HG03520 (cell line): Measurements from ENCODE around the gene DENND5B.
A peak's percentile ranks its signal among the peaks of the same experiment; 100 is the strongest.
"Not testable (repeated sequence)": the region's sequence is repeated elsewhere in the genome, so short reads cannot be mapped to it uniquely, and the experiment has no call there.

Source experiments
- ATAC-seq: cut with Tn5 transposase; IDR thresholded peaks from one replicate; pipeline ENCODE4 v1.9.1; 2021; ENCODE audit warnings: mild to moderate bottlenecking, moderate library complexity; ENCODE audit not compliant: unreplicated experiment

DENND5B gene

GRCh38 chr12:31560516-31560915, 30.4 kb downstream of the DENND5B start:
- ATAC-seq: no peak

GRCh38 chr12:31558521-31558920, 32.4 kb downstream of the DENND5B start:
- ATAC-seq: no peak

GRCh38 chr12:31557707-31558106, 33.2 kb downstream of the DENND5B start:
- ATAC-seq: no peak

- ATAC-seq: not testable (repeated sequence)
Observed at GRCh38 chr12:31555466-31555865, 35.5 kb downstream of the DENND5B start.

- not testable (repeated sequence) for ATAC-seq
Observed at GRCh38 chr12:31550590-31550989, 40.3 kb downstream of the DENND5B start.

- ATAC-seq: no peak
Observed at GRCh38 chr12:31536672-31537071, 54.3 kb downstream of the DENND5B start.

- no peak for ATAC-seq
Observed at GRCh38 chr12:31533470-31533869, 57.5 kb downstream of the DENND5B start.

- ATAC-seq: no peak
Observed at GRCh38 chr12:31531893-31532292, 59.0 kb downstream of the DENND5B start.

- no peak for ATAC-seq
Observed at GRCh38 chr12:31528095-31528494, 62.8 kb downstream of the DENND5B start.

GRCh38 chr12:31527083-31527482, 63.9 kb downstream of the DENND5B start:
- ATAC-seq: no peak

GRCh38 chr12:31526158-31526546, 64.8 kb downstream of the DENND5B start:
- ATAC-seq: no peak

GRCh38 chr12:31525496-31526157, 65.3 kb downstream of the DENND5B start:
- no peak for ATAC-seq

GRCh38 chr12:31524791-31525495, 66.0 kb downstream of the DENND5B start:
- peak; percentile 90 for ATAC-seq

- no peak for ATAC-seq
Observed at GRCh38 chr12:31523306-31523705, 67.6 kb downstream of the DENND5B start.

- ATAC-seq: no peak
Observed at GRCh38 chr12:31522607-31523006, 68.3 kb downstream of the DENND5B start.

- ATAC-seq: no peak
Observed at GRCh38 chr12:31521964-31522363, 69.0 kb downstream of the DENND5B start.

- no peak for ATAC-seq
Observed at GRCh38 chr12:31519511-31519910, 71.4 kb downstream of the DENND5B start.

- ATAC-seq: no peak
Observed at GRCh38 chr12:31518680-31519227, 72.2 kb downstream of the DENND5B start.

GRCh38 chr12:31517994-31518393, 72.9 kb downstream of the DENND5B start:
- ATAC-seq: no peak

GRCh38 chr12:31516702-31517101, 74.2 kb downstream of the DENND5B start:
- ATAC-seq: no peak

GRCh38 chr12:31514912-31515311, 76.0 kb downstream of the DENND5B start:
- ATAC-seq: no peak

GRCh38 chr12:31510034-31510433, 80.9 kb downstream of the DENND5B start:
- no peak for ATAC-seq
